H1 (cell line): ENCODE data around the gene GZMA. TPM values are rescaled to one million over a fixed set of nuclear protein-coding genes. Genes with fewer than 3 reads are reported as not detected.

ENCODE experiments used
- CTCF ChIA-PET: fragments of 300-600 bp; sonication (Branson Sonifier 250); formaldehyde crosslinking; loops from one replicate; lab custom pipeline; 2021; ENCODE audit not compliant: partially characterized antibody; lab: Charles Lee
- POLR2A ChIA-PET: fragments of 300-600 bp; sonication (Branson Sonifier 250); formaldehyde crosslinking; loops from one replicate; lab custom pipeline; 2021; ENCODE audit warnings: inconsistent platforms; ENCODE audit not compliant: partially characterized antibody; lab: Charles Lee
- DNase-seq, 2 experiments: peaks; one replicate each; pipeline versions ENCODE4 v3.0.0 to v3.0.0-alpha.2; 2010 to 2022; ENCODE audit warnings: low spot score in 2 of 2, low read depth in 1 of 2, mixed read lengths in 1 of 2
- FAIRE-seq: peaks from 2 replicates; lab custom pipeline; 2011; peaks lifted over from hg19 to GRCh38; lab: Jason Lieb, UNC
- H2AFZ ChIP-seq: 2 replicates; pipeline ENCODE4 v1.8.1; 2012; ENCODE audit warnings: low read length, inconsistent platforms
- H2AK5ac ChIP-seq: 2 replicates; pipeline ENCODE4 v1.6.1; 2013; ENCODE audit warnings: low read depth, low read length
- H2BK120ac ChIP-seq: replicated peaks from 2 replicates; pipeline ENCODE3; 2013; ENCODE audit warnings: low read depth, low read length, inconsistent platforms
- H2BK12ac ChIP-seq: 2 replicates; pipeline ENCODE4 v1.6.1; 2013; ENCODE audit warnings: low read depth, low read length
- H2BK15ac ChIP-seq: 2 replicates; pipeline ENCODE4 v1.6.1; 2013; ENCODE audit warnings: low read length
- H2BK20ac ChIP-seq: 2 replicates; pipeline ENCODE4 v1.6.1; 2013; ENCODE audit warnings: low read length
- H2BK5ac ChIP-seq: 2 replicates; pipeline ENCODE4 v1.6.1; 2013; ENCODE audit warnings: low read depth, low read length
- H3K14ac ChIP-seq: 2 replicates; pipeline ENCODE4 v1.6.1; 2013; ENCODE audit warnings: inconsistent platforms; ENCODE audit not compliant: insufficient read length
- H3K18ac ChIP-seq: 2 replicates; pipeline ENCODE4 v1.6.1; 2013; ENCODE audit warnings: low read length; ENCODE audit errors: extremely low read depth
- H3K23ac ChIP-seq: 2 replicates; pipeline ENCODE4 v1.6.1; 2013; ENCODE audit warnings: inconsistent platforms; ENCODE audit not compliant: insufficient read length
- H3K23me2 ChIP-seq: 2 replicates; pipeline ENCODE4 v1.6.1; 2013; ENCODE audit warnings: low read depth, low read length
- H3K27ac ChIP-seq: 2 replicates; pipeline ENCODE4 v1.6.1; 2011; ENCODE audit warnings: low read depth, low read length, inconsistent platforms
- H3K27me3 ChIP-seq, 4 experiments: replicated peaks in 1 of 4; 1 replicate in 1 of 4; 2 replicates in 3 of 4; pipeline versions ENCODE4 v1.6.1 to v1.8.1; 2011 to 2013; ENCODE audit warnings: low read length in 3 of 4, mild to moderate bottlenecking in 3 of 4, inconsistent platforms in 2 of 4, mixed read lengths in 2 of 4, moderate library complexity in 1 of 4; ENCODE audit not compliant: control insufficient read depth in 3 of 4, insufficient read depth in 3 of 4; ENCODE audit errors: extremely low read depth in 1 of 4
- H3K36me3 ChIP-seq, 4 experiments: 2 replicates each; pipeline versions ENCODE4 v1.6.1 to v1.8.1; 2011 to 2013; ENCODE audit warnings: mild to moderate bottlenecking in 4 of 4, low read length in 3 of 4, moderate library complexity in 2 of 4, control low read depth in 1 of 4, inconsistent platforms in 1 of 4; ENCODE audit not compliant: insufficient read depth in 4 of 4, control insufficient read depth in 2 of 4
- H3K4ac ChIP-seq: replicated peaks from 2 replicates; pipeline ENCODE3; 2013; ENCODE audit warnings: low read length, low read depth, mixed read lengths, inconsistent platforms; ENCODE audit not compliant: insufficient read length
- H3K4me1 ChIP-seq, 4 experiments: replicated peaks in 1 of 4; 1 replicate in 1 of 4; 2 replicates in 3 of 4; pipeline versions ENCODE4 v1.6.1 to v1.8.1; 2011 to 2013; ENCODE audit warnings: low read length in 3 of 4, inconsistent platforms in 2 of 4, mixed read lengths in 1 of 4; ENCODE audit not compliant: insufficient read depth in 4 of 4, control insufficient read depth in 3 of 4
- H3K4me2 ChIP-seq, 2 experiments: 2 replicates each; pipeline versions ENCODE4 v1.6.1 to v1.8.1; 2011 to 2013; ENCODE audit warnings: low read depth in 2 of 2, low read length in 2 of 2, control low read depth in 1 of 2, inconsistent platforms in 1 of 2, mild to moderate bottlenecking in 1 of 2; ENCODE audit not compliant: insufficient read depth in 1 of 2
- H3K4me3 ChIP-seq, 4 experiments: fragments of 200-600, 300-600 bp in 1 of 4; sonication (generic), shearing (Covaris generic), sonication (Bioruptor Twin) in 1 of 4; 2 replicates each; pipeline versions ENCODE4 v1.5.1 to v1.8.1; 2011 to 2016; ENCODE audit warnings: low read length in 4 of 4, low read depth in 3 of 4, control low read depth in 2 of 4, inconsistent platforms in 2 of 4, mild to moderate bottlenecking in 2 of 4, mixed read lengths in 1 of 4, moderate library complexity in 1 of 4; ENCODE audit not compliant: insufficient read depth in 2 of 4; ENCODE audit errors: extremely low read depth in 1 of 4
- H3K56ac ChIP-seq: replicated peaks from 2 replicates; pipeline ENCODE3; 2013; ENCODE audit warnings: low read depth, mild to moderate bottlenecking, mixed read lengths, low read length, inconsistent platforms; ENCODE audit not compliant: insufficient read length
- H3K79me1 ChIP-seq: 2 replicates; pipeline ENCODE4 v1.6.1; 2013; ENCODE audit warnings: low read depth, low read length, control low read depth
- H3K79me2 ChIP-seq, 2 experiments: 2 replicates each; pipeline versions ENCODE4 v1.6.1 to v1.8.1; 2012 to 2013; ENCODE audit warnings: low read length in 2 of 2, mild to moderate bottlenecking in 2 of 2, inconsistent platforms in 1 of 2; ENCODE audit not compliant: insufficient read depth in 2 of 2, control insufficient read depth in 1 of 2
- H3K9ac ChIP-seq, 4 experiments: replicated peaks in 1 of 4; 1 replicate in 1 of 4; 2 replicates in 3 of 4; pipeline versions ENCODE4 v1.6.1 to v1.8.1; 2011 to 2013; ENCODE audit warnings: low read depth in 3 of 4, low read length in 3 of 4, control low read depth in 2 of 4, mild to moderate bottlenecking in 2 of 4, moderate library complexity in 2 of 4, inconsistent platforms in 1 of 4; ENCODE audit errors: extremely low read depth in 1 of 4
- H3K9me3 ChIP-seq, 2 experiments: 2 replicates each; pipeline versions ENCODE4 v1.6.1 to v1.8.1; 2012 to 2013; ENCODE audit warnings: mild to moderate bottlenecking in 2 of 2, moderate library complexity in 2 of 2, control low read depth in 1 of 2, inconsistent platforms in 1 of 2, low read depth in 1 of 2, low read length in 1 of 2, mixed read lengths in 1 of 2; ENCODE audit not compliant: insufficient read depth in 2 of 2
- H4K20me1 ChIP-seq, 2 experiments: replicated peaks in 1 of 2; 2 replicates each; pipeline versions ENCODE3 to v1.8.1; 2011 to 2013; ENCODE audit warnings: inconsistent platforms in 2 of 2, low read length in 2 of 2, mild to moderate bottlenecking in 1 of 2; ENCODE audit not compliant: insufficient read depth in 2 of 2, control insufficient read depth in 1 of 2
- H4K5ac ChIP-seq: 2 replicates; pipeline ENCODE4 v1.6.1; 2013; ENCODE audit warnings: low read length, low read depth, mixed read lengths, inconsistent platforms; ENCODE audit not compliant: insufficient read length
- H4K8ac ChIP-seq: 2 replicates; pipeline ENCODE4 v1.8.0; 2013; ENCODE audit warnings: mild to moderate bottlenecking, moderate library complexity, low read length, inconsistent platforms; ENCODE audit not compliant: insufficient read depth; ENCODE audit errors: extremely low read depth
- H4K91ac ChIP-seq: replicated peaks from 2 replicates; pipeline ENCODE3; 2013; ENCODE audit warnings: low read length, mixed read lengths, inconsistent platforms; ENCODE audit not compliant: insufficient read length
- BRCA1 ChIP-seq: IDR thresholded peaks from 2 replicates; pipeline ENCODE4 v1.6.1; 2012; ENCODE audit warnings: low read depth, low read length, improper control_type of control experiment
- CBX8 ChIP-seq: fragments of 300-800, 300-1000 bp; sonication (generic); IDR thresholded peaks from 2 replicates; pipeline ENCODE4 v1.7.1; 2016; ENCODE audit warnings: low read depth, low read length, borderline replicate concordance
- CEBPB ChIP-seq: IDR thresholded peaks from 2 replicates; pipeline ENCODE4 v1.6.1; 2012; ENCODE audit warnings: low read depth, low read length
- CHD1 ChIP-seq: IDR thresholded peaks from 2 replicates; pipeline ENCODE4 v1.6.1; 2012; ENCODE audit warnings: low read depth, low read length, improper control_type of control experiment
- EZH2 ChIP-seq: fragments of 200-600 bp; sonication (generic); IDR thresholded peaks from 2 replicates; pipeline ENCODE4 v1.7.1; 2012; ENCODE audit warnings: low read depth, mild to moderate bottlenecking, moderate library complexity, low read length, inconsistent platforms; ENCODE audit not compliant: severe bottlenecking
- HDAC6 ChIP-seq: IDR thresholded peaks from one replicate; pipeline ENCODE4 v1.7.1; 2012; ENCODE audit warnings: low read depth, mild to moderate bottlenecking, inconsistent platforms, low read length, moderate library complexity
- KDM1A ChIP-seq: fragments of 200-600, 300-600 bp; sonication (generic); IDR thresholded peaks from 2 replicates; pipeline ENCODE4 v1.7.1; 2016; ENCODE audit warnings: mild to moderate bottlenecking, low read length, borderline replicate concordance
- NANOG ChIP-seq: IDR thresholded peaks from 2 replicates; pipeline ENCODE4 v1.6.1; 2011; ENCODE audit warnings: low read length, low read depth, mild to moderate bottlenecking, inconsistent platforms; ENCODE audit not compliant: insufficient read depth, poor library complexity, severe bottlenecking
- RAD21 ChIP-seq, 2 experiments: IDR thresholded peaks in 1 of 2; conservative IDR thresholded peaks in 1 of 2; 2 replicates each; pipeline ENCODE4 v1.6.1; 2011; ENCODE audit warnings: low read depth in 2 of 2, low read length in 2 of 2, improper control_type of control experiment in 1 of 2, inconsistent platforms in 1 of 2, mild to moderate bottlenecking in 1 of 2, moderate library complexity in 1 of 2
- SIRT6 ChIP-seq: IDR thresholded peaks from one replicate; pipeline ENCODE4 v1.7.1; 2012; ENCODE audit warnings: low read length, inconsistent platforms
- TAF7 ChIP-seq: optimal IDR thresholded peaks from 2 replicates; pipeline ENCODE3; 2011; ENCODE audit warnings: low read depth, mild to moderate bottlenecking, inconsistent platforms, low read length, moderate library complexity, borderline replicate concordance
- USF2 ChIP-seq: IDR thresholded peaks from 2 replicates; pipeline ENCODE4 v1.6.1; 2011; ENCODE audit warnings: low read length, improper control_type of control experiment
- WGBS, 2 experiments: shearing (Covaris generic) in 1 of 2; methylation state at CpG; one replicate each; pipeline versions ENCODE4 v1.1.6 to v1.1.7; 2013 to 2015; ENCODE audit warnings: low lambda C conversion rate in 2 of 2, mixed read lengths in 2 of 2, inconsistent platforms in 1 of 2, low coverage in 1 of 2, missing lambda C conversion rate in 1 of 2; ENCODE audit not compliant: insufficient replicate concordance in 2 of 2, insufficient coverage in 1 of 2, insufficient read length in 1 of 2; ENCODE audit errors: extremely low coverage in 1 of 2, missing lambda C conversion rate in 1 of 2; 5-methylcytosine and 5-hydroxymethylcytosine counted together
- polyA plus RNA-seq, 7 experiments: library from polyadenylated mRNA; depleted of rRNA in 3 of 7; stranded (reverse) in 5 of 7; unstranded in 2 of 7; fragments of >200 nt in 5 of 7; fragments of 200-250 nt in 2 of 7; gene quantifications; 1 replicate in 5 of 7; 2 replicates in 1 of 7; 4 replicates in 1 of 7; pipeline versions ENCODE4 v1.2.1 to v1.2.3, GENCODE V29; 2011 to 2013; ENCODE audit warnings: missing spikeins in 2 of 7, mixed read lengths in 2 of 7
- total RNA-seq: library from RNA; stranded (reverse); fragmentation: NEBNext Ultra II Directional; extraction: Animal tissue kit (Norgen Biotek cat#: 25700); gene quantifications from 2 replicates; pipeline ENCODE4 v1.2.1, GENCODE V29; 2021
- TF ChIP-seq, protein P1 (sequence below): IDR thresholded peaks from 2 replicates; pipeline ENCODE4 v1.6.1; 2012; ENCODE audit warnings: inconsistent platforms

GZMA gene
- total and polyA plus RNA-seq, 2 of the 8 experiments (the other 6 are each of a cell fraction or from before 2014, with no cell fraction given) = not detected

DNA sequence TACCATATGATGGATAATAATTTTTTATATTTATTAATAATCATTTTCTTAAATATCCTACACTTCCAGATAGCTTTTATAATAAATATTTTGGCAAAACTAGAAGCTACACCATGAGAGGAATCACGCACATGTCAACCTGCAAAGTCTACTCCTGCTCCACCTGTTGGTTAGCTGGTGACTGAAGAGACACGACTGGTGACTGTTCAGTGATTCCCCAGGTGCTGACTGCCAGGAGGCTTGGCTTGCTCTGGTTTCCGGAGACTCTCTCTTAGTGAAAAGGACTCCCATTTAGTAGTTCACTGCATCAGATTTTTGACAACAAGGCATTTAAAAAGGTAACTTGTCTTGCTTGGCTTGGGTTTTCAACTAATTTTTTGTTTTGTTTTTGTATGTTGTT lies 20.9 kb downstream of the GZMA start:
- H3K14ac ChIP-seq = no peak overlapping the region
- no peak overlapping the region for H3K23ac ChIP-seq
- no peaks in the 10 kb centered on the region for H3K36me3 ChIP-seq
- H2BK120ac ChIP-seq = no peak overlapping the region
- H3K56ac ChIP-seq = no peak overlapping the region
- DNase-seq (no peak), FAIRE-seq (no peak)
- ChIA-PET CTCF (interaction anchor here (0.9 to 1.8 kb wide), 3 partner anchors 179 to 219 kb away, joined by 3 to 8 read pairs (median 4); no protein-coding TSS in a partner anchor), POLR2A (no interaction called here)
- no peaks in the 10 kb centered on the region for H3K79me1 ChIP-seq
- H3K4me2 ChIP-seq = no peak overlapping the region
- H3K4ac ChIP-seq = no peak overlapping the region
- H3K23me2 ChIP-seq = no peaks in the 10 kb centered on the region
- no peak overlapping the region for H3K18ac ChIP-seq
- H3K4me3 ChIP-seq = no peak overlapping the region
- no peak overlapping the region for H2BK20ac ChIP-seq
- no peak overlapping the region for H4K91ac ChIP-seq
- no peak overlapping the region for H3K9ac ChIP-seq
- H4K20me1 ChIP-seq = no peaks in the 10 kb centered on the region
- H3K4me1 ChIP-seq = no peaks in the 10 kb centered on the region
- no peak overlapping the region for H2BK12ac ChIP-seq
- WGBS, 2 experiments = 89% methylated on average over 3 of the region's 3 CpGs; no CpG with 5 or more reads in 1 of the 2 experiments
- no peak overlapping the region for H2BK15ac ChIP-seq
- H2AK5ac ChIP-seq = no peak overlapping the region
- no peak overlapping the region for H4K5ac ChIP-seq
- no peak overlapping the region for H3K27ac ChIP-seq
- H4K8ac ChIP-seq = no peak overlapping the region
- no peak overlapping the region for H2AFZ ChIP-seq
- H3K9me3 ChIP-seq = no peaks in the 10 kb centered on the region
- no peaks in the 10 kb centered on the region for H3K79me2 ChIP-seq
- H3K27me3 ChIP-seq = no peaks in the 10 kb centered on the region
- no peak overlapping the region for H2BK5ac ChIP-seq
- TF ChIP-seq KDM1A (no peak), USF2 (no peak), SIRT6 (no peak), EZH2 (no peak), BRCA1 (no peak), RAD21 (IDR thresholded peaks at IDR 0.05 in 1 of 2, conservative IDR thresholded peaks at IDR 0.05 in 1 of 2; ENCODE audit: low read depth in 2 of 2, low read length in 2 of 2) (no peak), CBX8 (no peak), CEBPB (no peak), CHD1 (no peak), NANOG (no peak), TAF7 (no peak), HDAC6 (no peak)
- TF ChIP-seq, protein P1, sequence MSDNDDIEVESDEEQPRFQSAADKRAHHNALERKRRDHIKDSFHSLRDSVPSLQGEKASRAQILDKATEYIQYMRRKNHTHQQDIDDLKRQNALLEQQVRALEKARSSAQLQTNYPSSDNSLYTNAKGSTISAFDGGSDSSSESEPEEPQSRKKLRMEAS = no peak
